Esophagus (tissue), 2 donors: ENCODE measurements around the gene MEGF11. TPM values are rescaled to one million over a fixed set of nuclear protein-coding genes. Genes with fewer than 3 reads are reported as not detected.

Experiments used
- H3K27ac ChIP-seq, 2 donors: one replicate each; pipeline ENCODE4 v1.5.1; 2013; ENCODE audit warnings: low read depth in 2 of 2, mild to moderate bottlenecking in 2 of 2, inconsistent platforms in 1 of 2, low read length in 1 of 2, moderate library complexity in 1 of 2
- H3K27me3 ChIP-seq, 2 donors: one replicate each; pipeline ENCODE4 v1.6.1; 2013; ENCODE audit warnings: low read length in 2 of 2, control low read depth in 1 of 2, mild to moderate bottlenecking in 1 of 2; ENCODE audit not compliant: insufficient read depth in 2 of 2, control insufficient read depth in 1 of 2
- H3K36me3 ChIP-seq, 2 donors: one replicate each; pipeline ENCODE4 v1.6.1; 2013; ENCODE audit warnings: low read length in 1 of 2; ENCODE audit not compliant: control insufficient read depth in 2 of 2, insufficient read depth in 2 of 2
- H3K4me1 ChIP-seq, 2 donors: one replicate each; pipeline ENCODE4 v1.6.1; 2013; ENCODE audit warnings: low read length in 1 of 2; ENCODE audit not compliant: control insufficient read depth in 2 of 2, insufficient read depth in 2 of 2
- H3K4me3 ChIP-seq, 2 donors: one replicate each; pipeline ENCODE4 v1.5.1; 2013; ENCODE audit warnings: low read length in 2 of 2, mild to moderate bottlenecking in 2 of 2, low read depth in 1 of 2, moderate library complexity in 1 of 2
- H3K9me3 ChIP-seq, 2 donors: one replicate each; pipeline ENCODE4 v1.6.1; 2013; ENCODE audit warnings: mild to moderate bottlenecking in 2 of 2, low read depth in 1 of 2, low read length in 1 of 2, moderate library complexity in 1 of 2; ENCODE audit not compliant: control insufficient read depth in 2 of 2, insufficient read depth in 1 of 2
- WGBS, 2 donors: extraction: QIAGEN DNeasy Blood & Tissue Kit; methylation state at CpG; one replicate each; pipeline ENCODE4 v1.1.7; 2013; 5-methylcytosine and 5-hydroxymethylcytosine counted together
- polyA plus RNA-seq, 2 donors: library from polyadenylated mRNA; stranded (reverse); fragments of 200-250 nt; gene quantifications; one replicate each; pipeline ENCODE4 v1.2.3, GENCODE V29; 2013
- donor health status: healthy with polysubstance abuse.
- donor health status: Bipolar disorder and iron deficiency.

Gene MEGF11
- polyA plus RNA-seq, 2 donors = not detected

DNA sequence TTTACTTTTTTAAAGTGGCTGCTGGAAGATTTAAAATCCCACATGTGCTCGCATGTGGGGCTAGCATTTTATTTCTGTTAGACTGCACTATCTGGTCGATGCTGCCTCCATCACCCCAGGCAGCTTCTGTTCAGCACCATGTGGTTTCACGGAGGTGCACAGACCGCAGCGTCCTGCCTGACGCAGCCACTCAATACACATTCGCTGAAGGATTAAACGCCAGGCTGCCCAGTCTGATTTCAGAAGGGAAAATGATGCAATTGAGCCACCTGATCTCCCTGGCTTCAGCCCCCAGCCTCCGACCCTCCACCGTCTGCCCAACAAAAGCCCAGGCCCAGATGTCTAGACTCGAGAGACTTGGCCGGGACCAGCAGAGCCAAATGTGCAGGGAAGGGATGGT, 84.5 kb downstream of the MEGF11 start:
- WGBS, 2 donors = 72 to 81% methylated on average over 12 of the region's 12 CpGs
- Histone ChIP-seq H3K27me3 (no peaks in the 10 kb centered on the region), H3K4me3 (no peak overlapping the region), H3K9me3 (no peaks in the 10 kb centered on the region), H3K4me1 (no peaks in the 10 kb centered on the region), H3K27ac (no peak overlapping the region), H3K36me3 (no peaks in the 10 kb centered on the region)

DNA sequence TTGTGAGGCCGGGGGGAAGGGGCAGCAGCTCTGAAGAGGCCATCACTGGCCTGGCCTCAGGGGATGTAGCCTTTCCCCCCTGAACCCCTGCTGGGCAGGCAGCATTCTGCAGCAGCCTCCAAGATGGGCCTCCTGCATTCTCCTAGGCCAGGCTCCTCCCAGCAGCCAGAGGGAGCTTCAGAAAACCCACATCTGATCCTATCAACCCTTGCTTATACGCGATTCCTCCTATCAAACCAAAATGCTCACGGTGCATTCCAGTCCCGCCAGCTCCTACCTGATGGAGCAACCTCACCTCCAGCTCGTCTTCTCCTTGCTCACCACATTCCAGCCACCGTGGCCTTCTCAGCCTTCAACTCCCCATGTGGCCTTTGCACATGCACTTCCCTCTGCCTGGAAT, 85.7 kb downstream of the MEGF11 start:
- Histone ChIP-seq H3K9me3 (no peaks in the 10 kb centered on the region), H3K27me3 (no peaks in the 10 kb centered on the region), H3K27ac (no peak overlapping the region), H3K36me3 (no peaks in the 10 kb centered on the region), H3K4me3 (no peak overlapping the region), H3K4me1 (no peaks in the 10 kb centered on the region)
- 84 to 88% methylated on average over 7 of the region's 7 CpGs for WGBS, 2 donors

DNA sequence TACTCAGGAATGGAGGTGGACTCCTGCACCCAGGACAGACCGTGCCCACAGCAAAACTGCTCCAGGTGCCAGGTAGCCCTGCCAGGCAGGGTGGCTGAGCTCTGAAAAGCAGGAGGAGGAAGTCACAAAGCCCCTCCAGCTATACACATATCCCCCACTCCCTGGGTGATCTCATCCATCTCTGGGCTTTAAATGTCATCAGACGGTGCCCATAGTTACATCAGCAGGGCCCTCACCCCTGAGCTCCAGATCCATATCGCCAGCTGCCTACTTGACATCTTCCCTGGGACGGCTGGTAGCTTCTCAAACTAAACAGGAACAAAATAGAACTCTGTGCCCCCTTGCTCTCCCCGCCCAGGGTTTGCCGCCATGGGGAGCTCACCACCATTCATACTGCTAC, 87.7 kb downstream of the MEGF11 start:
- Histone ChIP-seq H3K36me3 (no peaks in the 10 kb centered on the region), H3K27ac (no peak overlapping the region), H3K4me1 (no peaks in the 10 kb centered on the region), H3K27me3 (no peaks in the 10 kb centered on the region), H3K9me3 (no peaks in the 10 kb centered on the region), H3K4me3 (no peak overlapping the region)
- 81 to 89% methylated on average over 6 of the region's 6 CpGs for whole genome bisulfite sequencing, 2 donors

GRCh38 chr15:66164788-66165187, 88.8 kb downstream of the MEGF11 start:
- WGBS, 2 donors = 72 to 80% methylated on average over 4 of the region's 4 CpGs
- H3K27me3 ChIP-seq = no peaks in the 10 kb centered on the region
- no peaks in the 10 kb centered on the region for H3K36me3 ChIP-seq
- H3K27ac ChIP-seq = no peak overlapping the region
- H3K4me3 ChIP-seq = no peak overlapping the region
- H3K4me1 ChIP-seq = no peaks in the 10 kb centered on the region
- H3K9me3 ChIP-seq = no peaks in the 10 kb centered on the region

DNA sequence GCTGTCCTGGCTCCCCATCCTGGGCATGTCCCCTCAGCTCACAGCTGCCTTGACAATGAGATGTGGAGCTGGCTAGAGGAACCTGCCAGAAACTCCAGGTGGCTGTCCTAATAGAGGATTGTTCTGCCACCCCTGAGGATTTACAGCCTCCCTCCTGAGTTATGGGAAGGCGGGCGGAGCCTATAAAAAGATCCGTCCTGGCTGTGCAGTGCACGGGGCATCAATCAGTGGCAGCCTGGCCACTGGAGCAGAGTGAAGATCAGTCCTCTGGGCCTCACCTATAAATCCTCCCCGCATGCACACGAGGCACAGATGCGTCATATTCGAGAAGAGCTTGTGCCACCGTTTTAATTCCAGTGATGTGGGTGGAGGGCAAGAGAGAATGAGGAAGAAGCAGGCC, 90.0 kb downstream of the MEGF11 start:
- no peaks in the 10 kb centered on the region for H3K9me3 ChIP-seq
- H3K27ac ChIP-seq = no peak overlapping the region
- H3K27me3 ChIP-seq = no peaks in the 10 kb centered on the region
- H3K36me3 ChIP-seq = no peaks in the 10 kb centered on the region
- no peak overlapping the region for H3K4me3 ChIP-seq
- H3K4me1 ChIP-seq = no peaks in the 10 kb centered on the region
- 85 to 88% methylated on average over 9 of the region's 9 CpGs for WGBS, 2 donors

DNA sequence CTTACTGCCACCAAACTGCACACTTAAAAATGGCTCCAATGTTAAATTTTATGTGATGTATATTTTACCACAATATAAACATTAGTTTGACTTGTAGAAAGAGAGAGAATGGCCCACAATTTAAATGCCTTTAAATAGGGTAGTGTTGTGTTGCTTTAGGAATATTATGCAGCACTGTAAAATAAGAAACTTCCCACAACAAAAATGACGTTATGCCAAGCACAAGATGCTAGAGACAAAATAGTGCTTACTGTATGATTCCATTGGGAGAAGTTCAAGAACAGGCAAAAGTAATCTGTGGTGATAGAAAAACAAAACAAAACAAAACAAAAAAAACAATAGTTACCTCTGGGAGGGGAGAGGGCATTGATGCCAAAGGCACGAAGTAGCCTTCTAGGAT, 91.3 kb downstream of the MEGF11 start:
- H3K36me3 ChIP-seq = no peaks in the 10 kb centered on the region
- no peaks in the 10 kb centered on the region for H3K27me3 ChIP-seq
- no peaks in the 10 kb centered on the region for H3K4me1 ChIP-seq
- WGBS, 2 donors = 70 to 78% methylated on average over 2 of the region's 2 CpGs
- no peak overlapping the region for H3K27ac ChIP-seq
- H3K9me3 ChIP-seq = no peaks in the 10 kb centered on the region
- no peak overlapping the region for H3K4me3 ChIP-seq

GRCh38 chr15:66161575-66162118, 91.9 kb downstream of the MEGF11 start:
- no peaks in the 10 kb centered on the region for H3K4me1 ChIP-seq
- H3K27ac ChIP-seq = no peak overlapping the region
- H3K4me3 ChIP-seq = no peak overlapping the region
- H3K36me3 ChIP-seq = no peaks in the 10 kb centered on the region
- 83 to 91% methylated on average over 5 of the region's 5 CpGs for WGBS, 2 donors
- no peaks in the 10 kb centered on the region for H3K27me3 ChIP-seq
- no peaks in the 10 kb centered on the region for H3K9me3 ChIP-seq

DNA sequence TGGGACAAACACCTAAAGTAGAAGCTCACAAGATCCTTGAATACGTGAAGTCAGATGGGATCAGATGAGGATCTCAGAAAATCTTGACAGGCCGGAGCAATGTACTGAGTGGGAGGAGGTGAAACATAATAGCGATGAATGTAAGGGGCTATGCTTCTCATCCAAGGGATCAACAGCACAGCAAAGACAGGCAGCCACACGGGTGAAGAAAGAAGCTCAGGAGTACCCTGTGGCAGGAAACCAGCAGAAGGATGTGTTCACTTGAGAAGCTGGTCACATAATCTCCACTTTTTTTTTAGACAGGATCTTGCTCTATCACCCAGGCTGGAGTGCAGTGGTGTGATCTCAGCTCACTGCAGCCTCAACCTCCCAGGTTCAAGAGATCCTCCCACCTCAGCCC, 92.4 kb downstream of the MEGF11 start:
- H3K4me3 ChIP-seq = no peak overlapping the region
- WGBS, 2 donors = 82 to 83% methylated on average over 4 of the region's 4 CpGs
- H3K27ac ChIP-seq = no peak overlapping the region
- H3K36me3 ChIP-seq = no peaks in the 10 kb centered on the region
- no peaks in the 10 kb centered on the region for H3K9me3 ChIP-seq
- no peaks in the 10 kb centered on the region for H3K27me3 ChIP-seq
- no peaks in the 10 kb centered on the region for H3K4me1 ChIP-seq

DNA sequence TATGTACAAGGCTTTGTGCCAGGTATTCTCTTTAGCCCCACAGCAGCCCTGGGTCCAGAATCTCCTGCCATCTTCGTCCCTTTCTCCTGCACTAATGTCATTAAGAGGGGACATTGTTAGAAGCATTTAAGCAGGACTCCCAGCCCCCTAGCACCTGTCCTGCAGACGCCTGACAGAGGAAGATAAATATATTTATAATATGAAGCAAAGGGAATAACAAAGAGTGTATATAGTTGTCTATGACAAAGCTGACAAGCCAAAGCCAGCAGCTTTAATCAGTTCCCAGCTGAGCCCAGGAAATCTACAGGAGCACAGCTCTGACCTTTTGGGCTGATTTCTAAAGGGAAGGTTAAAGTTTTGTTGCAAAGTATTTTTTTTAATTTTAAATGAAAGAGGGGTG, 96.0 kb downstream of the MEGF11 start:
- WGBS, 2 donors = 35 to 43% methylated on average over 2 of the region's 2 CpGs
- no peaks in the 10 kb centered on the region for H3K4me1 ChIP-seq
- H3K27ac ChIP-seq = no peak overlapping the region
- H3K9me3 ChIP-seq = no peaks in the 10 kb centered on the region
- no peaks in the 10 kb centered on the region for H3K36me3 ChIP-seq
- no peak overlapping the region for H3K4me3 ChIP-seq
- no peaks in the 10 kb centered on the region for H3K27me3 ChIP-seq

- H3K4me3 ChIP-seq = no peak overlapping the region
- 74 to 80% methylated on average over 10 of the region's 10 CpGs for WGBS, 2 donors
- H3K9me3 ChIP-seq = no peaks in the 10 kb centered on the region
- H3K27me3 ChIP-seq = no peaks in the 10 kb centered on the region
- H3K4me1 ChIP-seq = no peaks in the 10 kb centered on the region
- no peak overlapping the region for H3K27ac ChIP-seq
- no peaks in the 10 kb centered on the region for H3K36me3 ChIP-seq
These were observed 97.1 kb downstream of the MEGF11 start for GRCh38 chr15:66156310-66156975.
